Ishikawa (cell line): ENCODE results near the gene CDX1.

ENCODE experiments used
- CREB1 ChIP-seq: IDR thresholded peaks from 2 replicates; pipeline ENCODE4 v1.6.1; 2012; ENCODE audit warnings: low read depth
- FOXM1 ChIP-seq: IDR thresholded peaks from 2 replicates; pipeline ENCODE4 v1.6.1; 2012; ENCODE audit warnings: low read depth, borderline replicate concordance
- RAD21 ChIP-seq: IDR thresholded peaks from 2 replicates; pipeline ENCODE4 v1.6.1; 2012; ENCODE audit warnings: low read depth
- TEAD4 ChIP-seq: IDR thresholded peaks from 2 replicates; pipeline ENCODE4 v1.6.1; 2012
- TF ChIP-seq, protein P1 (sequence below): IDR thresholded peaks from 2 replicates; pipeline ENCODE4 v1.6.1; 2012; ENCODE audit warnings: low read depth, mild to moderate bottlenecking

DNA sequence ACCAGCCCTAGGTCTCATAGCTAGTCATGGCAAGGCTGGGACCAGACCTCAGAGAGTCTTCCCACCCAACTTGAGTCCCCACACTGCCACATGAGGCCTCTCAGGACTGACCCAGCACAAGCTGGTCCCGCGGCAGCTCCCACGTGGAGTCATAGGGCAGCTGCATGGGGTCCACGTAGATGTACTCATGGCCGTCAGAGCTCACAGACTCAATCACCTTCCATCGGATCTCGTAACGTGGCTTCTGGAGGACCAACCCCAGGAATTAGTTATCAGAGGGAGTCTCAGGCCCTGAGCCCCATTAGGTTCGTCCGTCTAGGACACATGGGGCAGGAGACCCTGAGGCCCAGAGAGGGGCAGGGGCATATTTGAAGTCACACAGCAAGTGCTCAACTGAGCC is 41.2 kb upstream of the CDX1 start:
- TF ChIP-seq CREB1 (no peak), TEAD4 (no peak), RAD21 (no peak), FOXM1 (no peak)
- TF ChIP-seq, protein P1, sequence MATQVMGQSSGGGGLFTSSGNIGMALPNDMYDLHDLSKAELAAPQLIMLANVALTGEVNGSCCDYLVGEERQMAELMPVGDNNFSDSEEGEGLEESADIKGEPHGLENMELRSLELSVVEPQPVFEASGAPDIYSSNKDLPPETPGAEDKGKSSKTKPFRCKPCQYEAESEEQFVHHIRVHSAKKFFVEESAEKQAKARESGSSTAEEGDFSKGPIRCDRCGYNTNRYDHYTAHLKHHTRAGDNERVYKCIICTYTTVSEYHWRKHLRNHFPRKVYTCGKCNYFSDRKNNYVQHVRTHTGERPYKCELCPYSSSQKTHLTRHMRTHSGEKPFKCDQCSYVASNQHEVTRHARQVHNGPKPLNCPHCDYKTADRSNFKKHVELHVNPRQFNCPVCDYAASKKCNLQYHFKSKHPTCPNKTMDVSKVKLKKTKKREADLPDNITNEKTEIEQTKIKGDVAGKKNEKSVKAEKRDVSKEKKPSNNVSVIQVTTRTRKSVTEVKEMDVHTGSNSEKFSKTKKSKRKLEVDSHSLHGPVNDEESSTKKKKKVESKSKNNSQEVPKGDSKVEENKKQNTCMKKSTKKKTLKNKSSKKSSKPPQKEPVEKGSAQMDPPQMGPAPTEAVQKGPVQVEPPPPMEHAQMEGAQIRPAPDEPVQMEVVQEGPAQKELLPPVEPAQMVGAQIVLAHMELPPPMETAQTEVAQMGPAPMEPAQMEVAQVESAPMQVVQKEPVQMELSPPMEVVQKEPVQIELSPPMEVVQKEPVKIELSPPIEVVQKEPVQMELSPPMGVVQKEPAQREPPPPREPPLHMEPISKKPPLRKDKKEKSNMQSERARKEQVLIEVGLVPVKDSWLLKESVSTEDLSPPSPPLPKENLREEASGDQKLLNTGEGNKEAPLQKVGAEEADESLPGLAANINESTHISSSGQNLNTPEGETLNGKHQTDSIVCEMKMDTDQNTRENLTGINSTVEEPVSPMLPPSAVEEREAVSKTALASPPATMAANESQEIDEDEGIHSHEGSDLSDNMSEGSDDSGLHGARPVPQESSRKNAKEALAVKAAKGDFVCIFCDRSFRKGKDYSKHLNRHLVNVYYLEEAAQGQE, result no peak
